Measurements from ENCODE around the gene B3GNT8. TPM values are rescaled to one million over a fixed set of nuclear protein-coding genes. Genes with fewer than 3 reads are reported as not detected.

Gene B3GNT8
- total RNA-seq, 1 experiment from 2014 or later = 0.10 TPM

Other genes with a start within 250 kb of the B3GNT8 start
- gene CYP2S1, start 234.2 kb downstream of the B3GNT8 start, total RNA-seq (2021; ENCODE audit: unreplicated experiment) = 8.5 TPM
- 128 TPM for gene AXL, start 208.2 kb downstream of the B3GNT8 start, total RNA-seq (2021; ENCODE audit: unreplicated experiment)
- 183 TPM for gene HNRNPUL1, start 163.0 kb downstream of the B3GNT8 start, total RNA-seq (2021; ENCODE audit: unreplicated experiment)
- gene CCDC97, start 117.2 kb downstream of the B3GNT8 start, total RNA-seq (2021; ENCODE audit: unreplicated experiment) = 25.5 TPM
- gene TGFB1, start 73.5 kb downstream of the B3GNT8 start, total RNA-seq (2021; ENCODE audit: unreplicated experiment) = 42.6 TPM
- gene B9D2, start 63.2 kb downstream of the B3GNT8 start, total RNA-seq (2021; ENCODE audit: unreplicated experiment) = 7.1 TPM
- 4.4 TPM for gene TMEM91, start 50.8 kb downstream of the B3GNT8 start, total RNA-seq (2021; ENCODE audit: unreplicated experiment)
- 25.2 TPM for gene EXOSC5, start 30.0 kb downstream of the B3GNT8 start, total RNA-seq (2021; ENCODE audit: unreplicated experiment)
- gene BCKDHA, start 29.6 kb downstream of the B3GNT8 start, total RNA-seq (2021; ENCODE audit: unreplicated experiment) = 11.2 TPM
- 37.5 TPM for gene DMAC2, start 12.5 kb upstream of the B3GNT8 start, total RNA-seq (2021; ENCODE audit: unreplicated experiment)
- gene ERICH4, start 15.8 kb upstream of the B3GNT8 start, total RNA-seq (2021; ENCODE audit: unreplicated experiment) = not detected
- not detected for gene CEACAM21, start 148.8 kb upstream of the B3GNT8 start, total RNA-seq (2021; ENCODE audit: unreplicated experiment)
- not detected for gene CEACAM4, start 199.7 kb upstream of the B3GNT8 start, total RNA-seq (2021; ENCODE audit: unreplicated experiment)